HG03439 (cell line): ENCODE results near the gene RBM14.
A peak's percentile ranks its signal among the peaks of the same experiment; 100 is the strongest.
"Not testable (repeated sequence)": the region's sequence is repeated elsewhere in the genome, so short reads cannot be mapped to it uniquely, and the experiment has no call there.

Experiments used
- ATAC-seq: cut with Tn5 transposase; IDR thresholded peaks from one replicate; pipeline ENCODE4 v1.9.1; 2021; ENCODE audit warnings: mild to moderate bottlenecking, moderate library complexity; ENCODE audit not compliant: unreplicated experiment

Gene RBM14

DNA sequence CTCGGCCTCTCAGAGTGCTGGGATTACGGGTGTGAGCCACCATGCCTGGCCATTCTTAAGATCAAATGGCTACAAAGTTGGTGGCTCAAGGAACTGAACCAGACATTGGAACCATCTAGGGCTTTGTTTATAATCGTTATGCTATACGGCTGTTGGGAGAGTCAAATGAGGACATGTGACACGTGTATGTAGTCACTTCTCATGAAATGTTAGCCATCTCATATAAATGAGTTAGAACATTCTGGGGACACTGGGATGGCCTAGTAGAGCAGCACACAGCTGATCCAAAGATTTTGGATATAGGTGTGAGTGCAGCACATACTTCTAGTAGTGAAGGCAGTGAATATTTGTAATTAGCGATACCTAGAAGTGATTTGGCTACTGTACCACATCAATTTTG is 15.5 kb downstream of the RBM14 start:
- ATAC-seq, result no peak

GRCh38 chr11:66632952-66633351 is 16.5 kb downstream of the RBM14 start:
- no peak for ATAC-seq

- no peak for ATAC-seq
These were observed 20.0 kb downstream of the RBM14 start for GRCh38 chr11:66636411-66636810.

- no peak for ATAC-seq
These were observed 21.2 kb downstream of the RBM14 start for GRCh38 chr11:66637557-66638176.

DNA sequence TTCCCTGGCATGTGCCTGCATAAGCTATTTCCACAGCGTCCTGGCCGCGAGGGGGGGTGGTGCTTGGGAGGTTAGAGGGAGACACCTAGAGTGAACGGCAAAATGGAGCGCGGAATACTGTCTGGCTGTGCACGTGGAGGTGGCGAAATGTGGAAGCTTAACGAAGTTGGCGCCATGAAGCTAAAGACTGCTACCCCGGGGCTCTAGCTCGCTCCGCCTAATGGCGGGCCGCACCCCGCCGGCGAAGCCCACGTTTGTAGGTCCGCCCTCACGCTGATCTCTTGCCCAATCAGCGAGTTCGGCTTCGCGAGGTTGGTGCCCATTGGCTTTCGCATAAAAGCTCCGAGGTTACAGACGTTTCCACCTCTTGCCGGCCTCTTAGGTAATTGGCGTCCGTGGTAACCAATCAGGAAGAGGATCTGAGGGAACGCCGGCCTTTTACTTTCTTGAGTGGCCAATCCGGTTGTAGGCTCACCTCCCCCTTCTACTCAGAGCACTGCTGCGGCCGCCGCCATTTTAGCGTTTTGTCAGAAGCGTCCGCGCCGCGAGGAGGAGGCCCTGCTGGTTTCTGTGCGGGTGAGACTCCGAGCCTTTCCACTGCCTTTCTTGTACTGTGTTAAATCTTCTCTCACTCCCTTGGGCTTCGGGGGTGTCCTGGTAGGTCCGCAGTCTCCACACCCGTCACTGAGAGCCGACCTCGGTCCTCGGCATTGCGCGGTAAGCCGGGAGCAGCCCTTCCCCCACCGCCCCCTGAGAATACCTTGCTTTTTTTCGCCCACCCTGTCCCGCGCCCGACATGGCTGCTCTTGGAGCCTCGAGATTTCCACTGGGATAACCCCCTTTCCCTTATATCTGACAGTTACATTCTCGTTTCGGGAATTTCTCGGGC is 22.0 kb downstream of the RBM14 start, which contains the start of gene RBM4:
Gene RBM4, plus strand, starts transcription at position 527 of the 889 bp plus-strand sequence. CDS start 1,009 bp downstream, outside the sequence.
- ATAC-seq, result peak; percentile 94

DNA sequence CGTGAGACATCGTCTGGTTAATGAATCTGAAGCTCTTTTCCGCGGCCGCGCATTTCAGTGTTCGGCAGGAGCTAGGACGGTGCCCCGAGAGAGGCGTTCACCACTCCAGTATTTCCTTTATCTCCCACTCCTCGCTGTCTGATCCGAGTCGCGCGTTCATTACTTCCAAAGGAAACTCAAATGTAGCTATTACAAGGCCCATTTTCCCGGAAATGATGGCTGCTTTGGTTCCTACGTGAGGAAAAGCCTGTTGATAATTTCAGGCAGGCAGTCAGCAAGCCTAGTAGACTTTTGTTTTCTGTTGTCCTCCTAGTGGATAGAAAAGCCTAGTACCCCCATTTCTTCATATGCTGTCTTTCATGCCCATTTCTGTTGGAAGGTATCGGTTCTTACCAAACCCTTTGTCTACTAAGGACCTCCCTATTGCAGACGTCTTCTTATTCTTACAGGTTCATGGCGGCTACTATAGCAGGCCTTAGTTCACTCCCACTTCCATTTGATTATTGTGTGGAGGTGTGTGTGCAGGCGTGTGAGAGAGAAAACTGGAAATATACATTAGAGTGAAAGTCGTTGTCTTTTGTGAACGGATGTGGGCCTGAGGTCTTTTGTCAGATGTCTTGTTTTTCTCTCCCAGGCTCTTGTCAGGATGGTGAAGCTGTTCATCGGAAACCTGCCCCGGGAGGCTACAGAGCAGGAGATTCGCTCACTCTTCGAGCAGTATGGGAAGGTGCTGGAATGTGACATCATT is 22.8 kb downstream of the RBM14 start:
- ATAC-seq, result no peak

DNA sequence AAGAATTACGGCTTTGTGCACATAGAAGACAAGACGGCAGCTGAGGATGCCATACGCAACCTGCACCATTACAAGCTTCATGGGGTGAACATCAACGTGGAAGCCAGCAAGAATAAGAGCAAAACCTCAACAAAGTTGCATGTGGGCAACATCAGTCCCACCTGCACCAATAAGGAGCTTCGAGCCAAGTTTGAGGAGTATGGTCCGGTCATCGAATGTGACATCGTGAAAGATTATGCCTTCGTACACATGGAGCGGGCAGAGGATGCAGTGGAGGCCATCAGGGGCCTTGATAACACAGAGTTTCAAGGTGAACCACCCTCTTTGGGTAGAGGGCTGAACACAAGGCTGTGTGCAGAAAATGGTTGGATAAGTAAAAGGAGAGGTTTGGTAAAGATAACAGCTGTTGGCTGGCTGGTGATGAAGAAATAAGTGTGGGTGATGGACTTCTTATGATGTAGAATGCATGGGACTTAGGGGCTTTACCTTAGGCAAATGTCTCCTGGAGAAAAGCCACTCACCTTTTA is 23.4 kb downstream of the RBM14 start:
- ATAC-seq, result not testable (repeated sequence)

DNA sequence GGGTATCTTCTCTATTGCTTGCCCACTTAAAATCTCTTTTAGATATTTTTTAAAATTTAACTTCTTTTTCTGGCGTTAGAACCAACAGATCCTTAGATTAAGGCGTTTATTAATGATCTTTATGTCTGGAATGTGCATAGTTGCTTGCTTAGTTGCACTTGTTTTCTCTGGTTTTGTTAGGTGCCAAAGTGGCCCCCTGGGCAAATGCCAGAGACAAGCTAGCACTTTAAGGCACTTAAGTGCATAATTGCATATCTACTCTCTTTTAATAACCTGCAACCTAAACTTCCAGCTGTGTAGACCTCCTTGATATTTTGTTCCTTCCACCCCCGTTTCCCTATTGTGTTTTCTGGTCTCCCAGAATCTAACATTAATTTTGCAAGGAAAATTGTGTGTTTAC is 25.4 kb downstream of the RBM14 start:
- ATAC-seq, result no peak

GRCh38 chr11:66643745-66644437 is 27.5 kb downstream of the RBM14 start:
- no peak for ATAC-seq

GRCh38 chr11:66646828-66647227 is 30.4 kb downstream of the RBM14 start:
- no peak for ATAC-seq

- ATAC-seq, result no peak
These were observed 33.5 kb downstream of the RBM14 start for GRCh38 chr11:66649903-66650302.

DNA sequence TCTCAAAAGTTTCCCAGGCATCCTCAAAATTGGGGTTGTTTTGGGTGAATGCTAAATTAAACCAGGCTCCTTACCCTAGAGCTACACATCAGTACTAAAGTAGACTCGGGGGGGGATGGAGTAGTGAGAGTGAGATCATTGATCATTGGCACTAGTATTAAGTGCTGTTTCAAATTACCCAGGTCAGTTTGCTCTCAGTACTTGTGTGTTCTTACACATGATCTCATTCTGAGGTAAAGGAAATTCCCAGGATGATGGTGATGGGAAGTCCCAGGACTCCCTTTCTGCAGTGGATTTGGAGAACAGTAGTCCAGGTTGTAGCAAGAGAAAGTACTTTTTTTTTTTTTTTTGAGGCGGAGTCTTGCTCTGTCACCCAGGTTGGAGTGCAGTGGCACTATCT is 34.6 kb downstream of the RBM14 start:
- ATAC-seq, result no peak

DNA sequence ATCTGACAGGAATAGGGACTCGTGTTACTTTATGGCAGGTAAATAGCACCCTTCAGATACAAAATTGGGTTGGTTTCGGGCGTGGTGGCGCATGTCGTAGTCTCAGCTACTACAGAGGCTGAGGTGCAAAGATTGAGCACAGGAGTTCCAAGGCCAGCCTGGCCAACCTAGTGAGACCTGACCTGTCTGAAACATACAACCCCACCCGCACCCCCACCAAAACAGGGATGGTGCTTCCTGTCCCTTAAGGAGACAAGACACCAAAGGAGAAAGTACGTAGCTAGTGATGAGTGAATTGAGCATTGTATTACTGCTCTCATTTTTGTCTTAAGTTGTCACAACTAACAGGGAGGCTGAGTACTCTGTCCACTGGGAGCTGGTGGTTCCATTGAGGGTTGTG is 36.2 kb downstream of the RBM14 start:
- ATAC-seq, result no peak

DNA sequence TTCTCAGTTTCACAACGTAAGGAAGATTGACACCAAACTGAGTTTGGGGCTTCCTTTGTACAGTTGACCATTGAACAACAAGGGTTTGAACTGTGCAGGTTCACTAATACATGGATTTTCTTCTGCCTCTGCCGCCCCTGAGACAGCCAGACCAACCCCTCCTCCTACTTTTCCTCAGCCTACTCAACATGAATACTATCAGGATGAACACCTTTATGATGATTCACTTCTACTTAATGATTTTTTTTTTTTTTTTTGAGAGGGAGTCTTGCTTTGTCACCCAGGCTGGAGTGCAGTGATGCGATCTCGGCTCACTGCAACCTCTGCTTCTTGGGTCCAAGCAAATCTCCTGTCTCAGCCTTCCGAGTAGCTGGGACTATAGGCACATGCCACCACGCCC is 36.7 kb downstream of the RBM14 start:
- ATAC-seq, result no peak

DNA sequence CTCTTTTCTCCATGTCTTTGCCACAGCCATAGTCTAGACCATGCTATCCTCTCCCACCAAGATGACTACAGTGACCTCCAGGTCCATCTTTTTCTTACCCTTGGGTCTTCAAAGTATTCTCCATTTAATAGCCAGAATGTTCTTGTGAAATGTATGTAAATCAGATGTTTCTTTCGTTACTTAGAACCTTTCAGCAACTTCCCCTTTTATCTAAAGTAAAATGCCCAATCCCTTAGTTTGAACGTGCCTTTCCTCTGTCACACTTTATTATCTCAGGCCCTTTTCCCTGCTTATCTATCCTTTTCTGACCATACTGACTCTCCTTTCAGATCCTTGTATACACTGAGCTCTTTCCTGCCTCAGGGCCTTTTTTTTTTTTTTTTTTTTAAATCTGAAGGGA is 43.3 kb downstream of the RBM14 start:
- no peak for ATAC-seq

DNA sequence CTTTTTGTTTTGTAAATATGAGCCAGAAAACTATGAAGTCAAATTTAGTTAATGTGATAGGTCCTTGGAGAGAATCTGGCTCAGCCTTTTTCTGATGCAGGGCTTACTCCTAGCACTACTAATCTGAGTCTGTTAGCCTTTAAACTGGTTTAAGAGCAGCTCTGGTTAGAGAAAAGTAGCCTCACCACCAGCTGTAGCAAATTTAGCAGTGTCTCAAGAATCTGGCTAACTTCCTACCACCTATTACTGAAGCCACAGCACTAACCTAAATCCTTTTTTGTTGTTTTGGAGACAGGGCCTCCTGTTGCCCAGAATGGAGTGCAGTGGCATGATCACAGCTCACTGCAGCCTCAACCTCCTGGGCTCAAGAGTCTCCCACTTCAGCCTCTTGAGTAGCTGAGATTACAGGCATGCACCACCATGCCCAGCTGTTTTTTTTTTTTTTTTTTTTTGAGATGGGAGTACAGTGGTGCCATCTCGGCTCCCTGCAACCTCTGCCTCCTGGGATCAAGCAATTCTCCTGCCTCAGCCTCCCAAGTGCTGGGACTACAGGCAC is 47.4 kb downstream of the RBM14 start:
- ATAC-seq, result no peak

GRCh38 chr11:66665369-66665768 is 48.9 kb downstream of the RBM14 start:
- no peak for ATAC-seq

GRCh38 chr11:66670816-66671215 is 54.4 kb downstream of the RBM14 start:
- ATAC-seq, result no peak

GRCh38 chr11:66674964-66675602 is 58.7 kb downstream of the RBM14 start:
- ATAC-seq, result no peak
